MM.1S (cell line): Measurements from ENCODE around the gene MOB3B.

ENCODE experiments used
- EZH2phosphoT487 ChIP-seq: fragments of 300-600 bp; sonication (generic); IDR thresholded peaks from 2 replicates; pipeline ENCODE4 v1.6.1; 2018; ENCODE audit warnings: antibody characterized with exemption, low read length
- TF ChIP-seq, protein P1 (sequence below): fragments of 300-600 bp; sonication (generic); IDR thresholded peaks from 2 replicates; pipeline ENCODE4 v1.5.1; 2016; ENCODE audit warnings: antibody characterized with exemption, low read length, mixed read lengths

- TF ChIP-seq, protein P1, sequence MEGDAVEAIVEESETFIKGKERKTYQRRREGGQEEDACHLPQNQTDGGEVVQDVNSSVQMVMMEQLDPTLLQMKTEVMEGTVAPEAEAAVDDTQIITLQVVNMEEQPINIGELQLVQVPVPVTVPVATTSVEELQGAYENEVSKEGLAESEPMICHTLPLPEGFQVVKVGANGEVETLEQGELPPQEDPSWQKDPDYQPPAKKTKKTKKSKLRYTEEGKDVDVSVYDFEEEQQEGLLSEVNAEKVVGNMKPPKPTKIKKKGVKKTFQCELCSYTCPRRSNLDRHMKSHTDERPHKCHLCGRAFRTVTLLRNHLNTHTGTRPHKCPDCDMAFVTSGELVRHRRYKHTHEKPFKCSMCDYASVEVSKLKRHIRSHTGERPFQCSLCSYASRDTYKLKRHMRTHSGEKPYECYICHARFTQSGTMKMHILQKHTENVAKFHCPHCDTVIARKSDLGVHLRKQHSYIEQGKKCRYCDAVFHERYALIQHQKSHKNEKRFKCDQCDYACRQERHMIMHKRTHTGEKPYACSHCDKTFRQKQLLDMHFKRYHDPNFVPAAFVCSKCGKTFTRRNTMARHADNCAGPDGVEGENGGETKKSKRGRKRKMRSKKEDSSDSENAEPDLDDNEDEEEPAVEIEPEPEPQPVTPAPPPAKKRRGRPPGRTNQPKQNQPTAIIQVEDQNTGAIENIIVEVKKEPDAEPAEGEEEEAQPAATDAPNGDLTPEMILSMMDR, result no peak
- no peak for TF ChIP-seq EZH2phosphoT487
Measured at GRCh38 chr9:27445057-27445595, 84.5 kb downstream of the MOB3B start.
